ENCODE results near the gene CGB2.

- TF ChIP-seq SMC3 (IDR thresholded peaks at IDR 0.05; ENCODE audit: low read length) (no peak), MAX (IDR thresholded peaks at IDR 0.05) (no peak)
Measured at GRCh38 chr19:48994035-48994386, 37.7 kb upstream of the CGB2 start.
